GM19239 (cell line): Measurements from ENCODE around the gene PSMD13.
A peak's percentile ranks its signal among the peaks of the same experiment; 100 is the strongest.

Source experiments
- DNase-seq: peaks from one replicate; pipeline ENCODE4 v3.0.0; 2011; ENCODE audit warnings: low spot score; ENCODE audit not compliant: insufficient read length
- FAIRE-seq: peaks from 2 replicates; lab custom pipeline; 2011; peaks lifted over from hg19 to GRCh38; lab: Jason Lieb, UNC

PSMD13 gene

DNA sequence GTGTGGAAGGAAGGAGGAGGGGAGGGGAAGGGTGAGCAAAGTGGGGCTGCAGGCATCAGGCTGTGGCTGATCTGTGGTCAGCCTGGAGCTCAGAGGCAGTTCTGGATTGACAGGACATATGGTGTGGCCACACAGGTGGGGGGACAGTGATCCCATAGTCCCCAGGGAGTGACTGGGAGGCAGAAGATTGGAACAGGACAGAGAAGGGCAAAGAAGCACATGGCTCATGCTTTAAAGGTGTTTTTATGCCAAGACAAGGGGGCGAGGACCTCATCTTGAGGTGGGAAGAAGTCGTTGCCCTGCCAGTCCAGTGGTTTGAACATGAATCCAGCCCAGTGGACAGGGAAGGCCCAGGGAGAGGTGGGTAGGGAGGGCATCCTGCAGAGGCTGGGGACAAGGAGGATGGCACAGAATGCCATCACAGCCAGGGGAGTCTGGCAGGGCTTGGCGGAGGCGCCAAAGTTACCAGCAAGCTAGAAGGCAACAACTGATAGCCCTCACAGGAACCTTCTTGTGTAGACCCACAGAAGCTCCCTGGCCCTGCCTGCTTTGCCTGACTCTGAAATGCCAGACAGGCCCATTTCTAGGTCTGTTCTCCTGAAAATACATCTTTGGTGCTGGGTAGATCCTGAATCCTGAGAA lies 32.7 kb upstream of the PSMD13 start:
- DNase-seq (no peak), FAIRE-seq (no peak)

- no peak for DNase-seq
- FAIRE-seq = no peak
These were observed 32.1 kb upstream of the PSMD13 start for GRCh38 chr11:204587-205109.

GRCh38 chr11:205221-206001 lies 31.4 kb upstream of the PSMD13 start:
- FAIRE-seq (no peak), DNase-seq (no peak)

DNA sequence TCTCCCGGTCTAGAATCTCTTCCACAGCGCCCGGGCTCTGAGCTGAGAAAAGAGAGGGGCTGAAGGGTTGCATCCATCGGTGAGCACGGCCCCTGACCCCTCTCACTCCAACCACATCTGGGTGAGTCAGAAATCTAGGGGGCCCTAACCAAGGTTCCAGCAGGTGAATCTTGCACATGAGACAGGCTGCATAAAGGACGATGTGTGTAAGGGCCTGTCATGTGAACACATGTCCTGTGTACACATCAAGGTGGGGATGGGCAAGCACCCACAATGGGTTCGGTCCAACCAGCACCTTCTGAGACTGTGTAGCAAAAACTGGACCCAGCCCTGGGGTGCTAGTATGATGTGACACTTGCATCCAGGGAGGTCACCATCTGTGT lies 30.8 kb upstream of the PSMD13 start:
- FAIRE-seq = peak; percentile 48
- DNase-seq = no peak

GRCh38 chr11:206526-207207 lies 30.1 kb upstream of the PSMD13 start:
- DNase-seq (peak; percentile 32), FAIRE-seq (peak; percentile 14)

DNA sequence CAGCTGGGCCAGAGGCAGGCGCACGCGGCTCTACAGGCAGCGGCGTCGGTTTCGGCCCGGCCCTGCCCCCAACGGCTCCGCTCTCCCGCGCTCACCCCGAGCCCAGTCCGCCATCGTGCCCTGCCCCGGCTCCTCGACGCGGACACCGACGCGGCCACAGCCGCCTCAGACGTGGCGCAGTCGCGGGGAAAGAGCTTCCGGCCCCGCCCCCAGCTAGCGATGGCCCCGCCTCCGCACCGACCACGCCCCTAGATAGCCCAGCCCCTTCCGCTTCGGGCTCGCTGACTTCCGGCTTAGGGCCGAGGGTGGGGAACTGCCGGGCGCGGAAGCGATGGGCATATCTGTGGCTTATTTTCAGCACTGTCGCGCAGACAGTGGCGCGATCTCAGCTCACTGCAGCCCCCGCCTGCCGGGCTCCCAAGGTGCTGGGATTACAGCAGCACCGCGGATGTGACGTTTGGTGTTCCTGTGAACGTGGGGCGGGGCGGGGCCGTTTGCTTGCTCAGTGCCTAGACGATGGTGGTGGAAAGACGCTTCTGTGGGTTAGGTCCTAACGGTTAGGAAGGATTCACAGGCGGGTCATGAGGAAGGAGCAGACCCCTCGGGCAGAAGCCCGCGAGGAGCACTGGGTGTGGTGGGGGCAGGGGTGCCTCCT lies 29.4 kb upstream of the PSMD13 start, which contains the start of the genes BET1L and RIC8A:
TSS of gene BET1L (minus strand) at position 192 of the 655 bp plus-strand sequence. CDS start at position 114, 78 bp downstream.
TSS of gene RIC8A (plus strand) at position 501 of the 655 bp plus-strand sequence. CDS start 1,147 bp downstream, outside the sequence.
- DNase-seq = peak; percentile 96
- FAIRE-seq = peak; percentile 99

- DNase-seq (peak; percentile 22), FAIRE-seq (peak; percentile 26)
These were observed 29.0 kb upstream of the PSMD13 start for GRCh38 chr11:207863-208180.

GRCh38 chr11:208181-208916 lies 28.4 kb upstream of the PSMD13 start:
- FAIRE-seq (no peak), DNase-seq (peak; percentile 95)

DNA sequence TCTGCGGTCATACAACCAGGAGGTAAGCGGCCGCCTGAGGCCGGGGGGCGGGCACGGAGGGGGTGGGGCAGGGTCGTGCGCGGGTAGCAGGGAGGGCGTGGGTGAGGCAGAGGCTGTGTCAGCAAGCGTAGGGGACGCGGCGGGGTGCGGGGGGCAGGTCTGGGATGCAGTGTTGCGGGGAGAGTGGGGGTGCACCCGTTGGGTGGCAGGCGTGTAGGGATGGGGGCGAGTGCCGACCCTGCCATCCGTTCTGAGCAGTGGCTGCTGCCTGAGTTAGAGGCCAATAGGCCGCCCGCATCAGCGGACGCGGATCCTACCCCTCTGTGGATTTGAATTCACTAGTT lies 27.9 kb upstream of the PSMD13 start:
- DNase-seq = no peak
- no peak for FAIRE-seq

DNA sequence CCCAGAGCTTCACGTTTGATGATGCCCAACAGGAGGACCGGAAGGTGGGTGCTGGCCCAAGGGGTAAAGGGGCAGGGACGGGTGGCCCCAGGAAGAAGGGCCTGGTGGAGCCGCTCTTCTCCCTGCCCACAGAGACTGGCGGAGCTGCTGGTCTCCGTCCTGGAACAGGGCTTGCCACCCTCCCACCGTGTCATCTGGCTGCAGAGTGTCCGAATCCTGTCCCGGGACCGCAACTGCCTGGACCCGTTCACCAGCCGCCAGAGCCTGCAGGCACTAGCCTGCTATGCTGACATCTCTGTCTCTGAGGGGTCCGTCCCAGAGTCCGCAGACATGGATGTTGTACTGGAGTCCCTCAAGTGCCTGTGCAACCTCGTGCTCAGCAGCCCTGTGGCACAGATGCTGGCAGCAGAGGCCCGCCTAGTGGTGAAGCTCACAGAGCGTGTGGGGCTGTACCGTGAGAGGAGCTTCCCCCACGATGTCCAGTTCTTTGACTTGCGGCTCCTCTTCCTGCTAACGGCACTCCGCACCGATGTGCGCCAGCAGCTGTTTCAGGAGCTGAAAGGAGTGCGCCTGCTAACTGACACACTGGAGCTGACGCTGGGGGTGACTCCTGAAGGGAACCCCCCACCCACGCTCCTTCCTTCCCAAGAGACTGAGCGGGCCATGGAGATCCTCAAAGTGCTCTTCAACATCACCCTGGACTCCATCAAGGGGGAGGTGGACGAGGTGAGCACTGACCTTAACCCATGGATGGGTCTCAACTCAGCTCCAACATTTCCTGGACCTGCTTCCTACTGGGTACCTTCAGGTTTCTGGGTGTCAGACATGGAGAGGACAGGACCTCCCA lies 27.3 kb upstream of the PSMD13 start:
- FAIRE-seq (no peak), DNase-seq (no peak)

- no peak for FAIRE-seq
- DNase-seq = no peak
These were observed 26.5 kb upstream of the PSMD13 start for GRCh38 chr11:210122-210802.

DNA sequence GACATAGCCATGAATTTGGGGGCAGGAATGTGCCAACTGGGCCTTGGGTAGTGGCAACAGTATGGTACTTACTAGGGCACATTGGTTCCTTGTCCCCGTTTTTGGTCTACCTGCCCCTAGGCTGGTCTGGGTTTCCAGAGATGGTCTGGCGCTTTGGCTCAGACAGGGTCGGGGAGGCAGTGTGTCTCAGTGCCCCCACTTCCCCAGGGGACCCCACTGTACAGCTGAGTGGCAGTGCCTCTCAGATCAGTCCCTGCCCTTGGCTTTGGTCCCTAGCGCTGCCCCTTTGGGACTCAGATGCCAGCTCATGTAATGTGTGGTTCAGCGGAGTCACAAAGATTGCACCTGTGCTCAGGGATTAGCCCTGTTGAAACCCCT lies 26.0 kb upstream of the PSMD13 start:
- DNase-seq (no peak), FAIRE-seq (no peak)

- FAIRE-seq (no peak), DNase-seq (no peak)
These were observed 25.5 kb upstream of the PSMD13 start for GRCh38 chr11:211295-211694.

DNA sequence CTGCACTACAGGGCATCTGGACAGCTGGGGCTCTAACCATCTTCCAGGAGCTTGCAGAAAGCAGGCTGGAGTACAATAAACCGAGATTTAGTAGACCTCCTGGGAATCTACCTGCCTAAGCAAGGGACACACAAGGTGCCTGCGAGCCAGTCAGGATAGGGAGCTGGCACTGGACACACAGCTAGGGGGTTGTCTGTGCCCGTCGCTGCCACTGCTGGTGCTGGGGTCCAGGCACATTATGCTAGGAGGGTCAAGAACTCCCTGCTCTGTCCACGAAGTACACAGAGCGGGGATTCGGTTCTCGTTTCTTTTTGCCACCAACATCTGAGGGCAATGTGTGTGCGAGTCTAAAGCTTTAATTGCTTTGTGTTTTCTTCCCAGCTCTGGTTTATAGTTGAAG lies 25.0 kb upstream of the PSMD13 start:
- no peak for FAIRE-seq
- DNase-seq = no peak

GRCh38 chr11:212150-213100 lies 24.4 kb upstream of the PSMD13 start:
- FAIRE-seq (no peak), DNase-seq (no peak)

DNA sequence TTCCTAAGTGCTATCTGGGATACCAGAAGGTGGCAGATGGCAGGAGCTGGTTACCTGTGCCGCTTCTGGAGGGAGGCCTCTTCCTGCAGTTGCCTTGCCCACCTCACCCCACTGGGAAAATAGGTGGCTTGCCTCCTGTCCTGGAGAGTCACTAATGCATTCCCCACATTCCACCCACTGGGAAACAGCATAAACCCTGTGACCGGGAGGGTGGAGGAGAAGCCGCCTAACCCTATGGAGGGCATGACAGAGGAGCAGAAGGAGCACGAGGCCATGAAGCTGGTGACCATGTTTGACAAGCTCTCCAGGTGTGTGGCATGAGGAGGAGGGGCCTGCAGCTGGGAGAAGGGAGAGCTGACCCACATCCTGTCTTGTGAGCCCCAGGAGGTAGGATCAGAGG lies 23.7 kb upstream of the PSMD13 start:
- no peak for FAIRE-seq

DNA sequence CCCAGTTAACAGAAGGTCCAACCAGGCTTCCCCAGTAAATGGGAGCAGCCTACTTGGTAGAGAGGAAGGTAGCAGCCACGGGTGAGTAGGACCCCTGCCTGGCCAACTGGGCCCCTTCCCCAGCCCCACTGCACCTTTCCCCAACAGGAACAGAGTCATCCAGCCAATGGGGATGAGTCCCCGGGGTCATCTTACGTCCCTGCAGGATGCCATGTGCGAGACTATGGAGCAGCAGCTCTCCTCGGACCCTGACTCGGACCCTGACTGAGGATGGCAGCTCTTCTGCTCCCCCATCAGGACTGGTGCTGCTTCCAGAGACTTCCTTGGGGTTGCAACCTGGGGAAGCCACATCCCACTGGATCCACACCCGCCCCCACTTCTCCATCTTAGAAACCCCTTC lies 22.7 kb upstream of the PSMD13 start:
- no peak for DNase-seq
- FAIRE-seq = no peak

More for the DNA sequence above, 23.7 kb upstream of the PSMD13 start:
- DNase-seq = no peak
